OCI-LY7 (cell line): Measurements from ENCODE around the gene SUSD4. TPM values are rescaled to one million over a fixed set of nuclear protein-coding genes. Genes with fewer than 3 reads are reported as not detected.

Source experiments
- BruUV-seq: library from RNA; stranded (reverse); fragments of 400-500 nt; replicated peaks from 2 replicates; lab custom pipeline; 2021; lab: Mats Ljungman, UMichigan
- CTCF ChIA-PET: fragments of 300-600 bp; sonication (Branson Sonifier 250); formaldehyde crosslinking; loops from one replicate; lab custom pipeline; 2022; ENCODE audit warnings: antibody characterized with exemption; ENCODE audit not compliant: unreplicated experiment; lab: Charles Lee
- POLR2A ChIA-PET: fragments of 300-600 bp; sonication (Branson Sonifier 250); formaldehyde crosslinking; loops from one replicate; lab custom pipeline; 2022; ENCODE audit warnings: antibody characterized with exemption; lab: Charles Lee
- DNase-seq: peaks from one replicate; pipeline ENCODE4 v3.0.0-alpha.2; 2015; ENCODE audit warnings: low spot score
- H2AFZ ChIP-seq: fragments of 200-600 bp; sonication (generic), shearing (Covaris generic); 2 replicates; pipeline ENCODE4 v1.6.1; 2014; ENCODE audit warnings: mild to moderate bottlenecking, antibody characterized with exemption, low read length, moderate library complexity
- H3K27ac ChIP-seq: fragments of 200-600 bp; sonication (generic); 2 replicates; pipeline ENCODE4 v1.5.1; 2014; ENCODE audit warnings: mixed run types, low read depth, mild to moderate bottlenecking, moderate library complexity, low read length, inconsistent platforms; ENCODE audit not compliant: poor library complexity, severe bottlenecking
- H3K36me3 ChIP-seq: fragments of 200-600 bp; sonication (generic); 2 replicates; pipeline ENCODE4 v1.6.1; 2014; ENCODE audit warnings: mild to moderate bottlenecking, antibody characterized with exemption, low read length, moderate library complexity, mixed read lengths; ENCODE audit not compliant: insufficient read depth
- H3K4me1 ChIP-seq: fragments of 200-600 bp; sonication (generic); 2 replicates; pipeline ENCODE4 v1.5.1; 2014; ENCODE audit warnings: mild to moderate bottlenecking, low read length; ENCODE audit not compliant: insufficient read depth, poor library complexity, severe bottlenecking
- H3K4me2 ChIP-seq: fragments of 200-600 bp; sonication (generic); 2 replicates; pipeline ENCODE4 v1.6.1; 2014; ENCODE audit warnings: mild to moderate bottlenecking, low read length
- H3K4me3 ChIP-seq: fragments of 200-600 bp; sonication (generic); 2 replicates; pipeline ENCODE4 v1.5.1; 2014; ENCODE audit warnings: mild to moderate bottlenecking, low read depth, low read length; ENCODE audit not compliant: poor library complexity, severe bottlenecking
- H3K79me2 ChIP-seq: fragments of 200-600 bp; sonication (generic); 2 replicates; pipeline ENCODE4 v1.6.1; 2016; ENCODE audit warnings: low read depth, mild to moderate bottlenecking, low read length, moderate library complexity, mixed read lengths; ENCODE audit not compliant: insufficient read depth
- H3K9me2 ChIP-seq: fragments of 200-600 bp; sonication (generic); 2 replicates; pipeline ENCODE4 v1.6.1; 2016; ENCODE audit warnings: mild to moderate bottlenecking, low read length, mixed read lengths; ENCODE audit not compliant: insufficient read depth
- H3K9me3 ChIP-seq: fragments of 200-600 bp; sonication (generic); 2 replicates; pipeline ENCODE4 v1.6.1; 2014; ENCODE audit warnings: mild to moderate bottlenecking, mixed run types, low read length, mixed read lengths
- H4K20me1 ChIP-seq: fragments of 200-600 bp; sonication (generic); 2 replicates; pipeline ENCODE4 v1.6.1; 2014; ENCODE audit warnings: mild to moderate bottlenecking, antibody characterized with exemption, low read length, moderate library complexity, mixed read lengths; ENCODE audit not compliant: insufficient read depth
- CTCF ChIP-seq: fragments of 200-600 bp; sonication (generic); conservative IDR thresholded peaks from 2 replicates; pipeline ENCODE4 v1.5.1; 2014; ENCODE audit warnings: mild to moderate bottlenecking, antibody characterized with exemption, low read length, moderate library complexity, mixed read lengths
- EZH2phosphoT487 ChIP-seq: fragments of 200-600 bp; sonication (generic); IDR thresholded peaks from 2 replicates; pipeline ENCODE4 v1.6.1; 2018; ENCODE audit warnings: low read depth, borderline replicate concordance, mild to moderate bottlenecking, mixed run types, antibody characterized with exemption, low read length, moderate library complexity, mixed read lengths
- intact Hi-C: fragments of 100-400 bp; cut with micrococcal nuclease; formaldehyde crosslinking; loops from one replicate; pipeline ENCODE4 v1.10.0; 2022; ENCODE audit not compliant: unreplicated experiment
- total RNA-seq, 2 experiments: library from RNA; depleted of rRNA in 1 of 2; stranded (reverse); fragments of >200 nt in 1 of 2; shearing (Covaris generic) in 1 of 2; gene quantifications; 2 replicates each; pipeline ENCODE4 v1.2.3, GENCODE V29; 2014 to 2022

SUSD4 gene
- total RNA-seq, 2 experiments from 2014 or later = 0.42 TPM; not detected in 1

- H3K79me2 ChIP-seq = no peaks in the 10 kb centered on the region
- ChIA-PET POLR2A (no interaction called here), CTCF (no interaction called here)
- no peaks in the 10 kb centered on the region for H3K9me2 ChIP-seq
- no peak overlapping the region for H2AFZ ChIP-seq
- no peak for TF ChIP-seq CTCF
- no peak for TF ChIP-seq EZH2phosphoT487
- H3K4me2 ChIP-seq = no peak overlapping the region
- no peaks in the 10 kb centered on the region for H3K4me1 ChIP-seq
- no TSS peak for BruUV-seq
- no peak overlapping the region for H3K4me3 ChIP-seq
- intact Hi-C loops = no loop called here
- no peak for DNase-seq
- H3K9me3 ChIP-seq = no peaks in the 10 kb centered on the region
- H4K20me1 ChIP-seq = no peaks in the 10 kb centered on the region
- no peak overlapping the region for H3K27ac ChIP-seq
- no peaks in the 10 kb centered on the region for H3K36me3 ChIP-seq
Measured at GRCh38 chr1:223312705-223313414, 51.1 kb downstream of the SUSD4 start.

- CTCF ChIA-PET = no interaction called here
- no peaks in the 10 kb centered on the region for H3K4me1 ChIP-seq
- intact Hi-C loops = no loop called here
- TF ChIP-seq EZH2phosphoT487 (no peak), CTCF (no peak)
- no peak for DNase-seq
- H3K9me2 ChIP-seq = no peaks in the 10 kb centered on the region
- H3K9me3 ChIP-seq = no peaks in the 10 kb centered on the region
- no peak overlapping the region for H3K27ac ChIP-seq
- H3K4me2 ChIP-seq = no peak overlapping the region
- no peaks in the 10 kb centered on the region for H3K36me3 ChIP-seq
- no TSS peak for BruUV-seq
- no peak overlapping the region for H3K4me3 ChIP-seq
- H3K79me2 ChIP-seq = no peaks in the 10 kb centered on the region
- no peaks in the 10 kb centered on the region for H4K20me1 ChIP-seq
- no peak overlapping the region for H2AFZ ChIP-seq
- POLR2A ChIA-PET = interaction anchor here (0.7 to 0.8 kb wide), 2 partner anchors 35 to 291 kb away, joined by 3 read pairs; no protein-coding TSS in a partner anchor
Measured at GRCh38 chr1:223312273-223312672, 51.7 kb downstream of the SUSD4 start.

- POLR2A ChIA-PET = interaction anchor here (0.7 to 0.8 kb wide), 2 partner anchors 34 to 291 kb away, joined by 3 read pairs; no protein-coding TSS in a partner anchor
- H3K4me2 ChIP-seq = no peak overlapping the region
- DNase-seq = no peak
Measured at GRCh38 chr1:223311826-223312225, 52.1 kb downstream of the SUSD4 start.

More at GRCh38 chr1:223311826-223312225, 52.1 kb downstream of the SUSD4 start:
- no peak overlapping the region for H3K4me3 ChIP-seq
- no peaks in the 10 kb centered on the region for H3K79me2 ChIP-seq
- intact Hi-C loops = no loop called here
- no peaks in the 10 kb centered on the region for H3K9me3 ChIP-seq
- no TSS peak for BruUV-seq
- H3K4me1 ChIP-seq = no peaks in the 10 kb centered on the region
- no peak for TF ChIP-seq CTCF
- no peak for TF ChIP-seq EZH2phosphoT487
- H4K20me1 ChIP-seq = no peaks in the 10 kb centered on the region
- no peak overlapping the region for H2AFZ ChIP-seq
- H3K9me2 ChIP-seq = no peaks in the 10 kb centered on the region
- CTCF ChIA-PET = no interaction called here
- H3K27ac ChIP-seq = no peak overlapping the region
- H3K36me3 ChIP-seq = no peaks in the 10 kb centered on the region
